ENCODE data around the gene PLK3. TPM values are rescaled to one million over a fixed set of nuclear protein-coding genes. Genes with fewer than 3 reads are reported as not detected.
"Not testable (repeated sequence)": the region's sequence is repeated elsewhere in the genome, so short reads cannot be mapped to it uniquely, and the experiment has no call there.

The PLK3 gene
- total RNA-seq, result 10 to 100 TPM; 43.1 to 48.9 TPM

DNA sequence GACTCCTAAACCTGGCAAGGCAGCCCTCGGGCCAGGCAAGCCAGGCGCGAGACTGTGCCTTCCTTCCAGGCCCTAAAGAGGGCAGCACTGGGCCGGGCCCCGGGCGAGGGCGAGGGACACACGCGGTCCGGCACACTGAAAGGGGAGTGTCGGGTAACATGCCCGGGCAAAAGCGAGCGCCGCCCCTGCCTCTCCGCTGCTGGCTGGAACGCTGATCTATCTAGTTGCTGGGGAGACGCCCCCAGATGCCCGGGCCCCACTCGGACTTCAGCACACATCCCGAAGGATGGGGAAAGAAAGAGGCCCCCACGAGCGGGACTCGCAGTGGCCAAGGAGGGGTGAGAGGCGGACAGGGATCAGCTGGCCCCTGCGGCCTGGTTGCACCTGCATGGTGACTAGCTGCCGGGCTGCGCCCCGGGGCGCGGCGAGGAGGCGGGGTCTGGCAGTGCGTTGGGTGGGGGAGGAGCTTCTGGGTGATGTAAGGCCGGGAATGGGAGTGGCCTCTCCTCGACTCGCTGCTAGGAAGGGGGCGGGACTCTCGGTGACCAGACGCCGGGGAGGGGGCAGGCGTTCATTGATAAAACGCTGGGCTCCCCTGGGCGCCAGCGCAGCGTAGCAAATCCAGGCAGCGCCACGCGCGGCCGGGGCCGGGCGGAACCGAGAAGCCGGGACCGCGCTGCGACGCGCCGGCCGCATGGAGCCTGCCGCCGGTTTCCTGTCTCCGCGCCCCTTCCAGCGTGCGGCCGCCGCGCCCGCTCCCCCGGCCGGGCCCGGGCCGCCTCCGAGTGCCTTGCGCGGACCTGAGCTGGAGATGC is at the start of gene PLK3:
PLK3 (plus strand) TSS at position 608 of the 815 bp plus-strand sequence; CDS start at position 695, 87 bp downstream.
- no peaks in the 10 kb centered on the region for H3K9me3 Mint-ChIP-seq (ENCODE audit: low read depth)
- peaks cover 24% of the 10 kb centered on the region for H3K36me3 Mint-ChIP-seq
- H3K27ac Mint-ChIP-seq, result peak within 1 kb of the TSS; percentile 100
- ATAC-seq, result peak; percentile 81
- CTCF ChIA-PET, result interaction anchor here (0.6 to 5.2 kb wide), 22 partner anchors 9 to 691 kb away, joined by 3 to 62 read pairs (median 5); partner anchors contain the start of genes BTBD19, EIF2B3, HECTD3 and MUTYH
- peak within 1 kb of the TSS; percentile 78 for H3K4me3 Mint-ChIP-seq
- no peaks in the 10 kb centered on the region for H3K27me3 Mint-ChIP-seq
- DNase-seq, result peak; percentile 99
- H3K4me1 Mint-ChIP-seq, result peaks cover 29% of the 10 kb centered on the region

DNA sequence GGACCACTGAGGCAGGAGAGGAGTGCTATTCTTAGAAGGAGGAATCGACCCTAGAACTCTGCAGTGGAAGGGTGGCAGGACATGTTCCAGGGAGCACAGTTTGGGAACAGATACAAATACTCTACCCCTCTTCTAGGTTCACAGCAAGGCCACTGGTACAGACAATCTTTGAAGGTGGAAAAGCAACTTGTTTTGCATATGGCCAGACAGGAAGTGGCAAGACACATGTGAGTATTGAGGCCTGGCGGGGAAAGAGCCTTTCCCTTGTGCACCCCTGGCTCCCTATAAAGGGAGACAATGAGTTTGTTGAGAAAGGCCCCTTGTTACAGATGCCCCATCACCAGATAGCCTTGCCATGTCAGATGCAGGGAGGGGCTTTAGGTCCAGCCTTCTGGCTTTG is 42.8 kb upstream of the PLK3 start:
- DNase-seq (no peak), ATAC-seq (no peak)
- Mint-ChIP-seq H3K4me3 (no peak overlapping the region), H3K27me3 (no peaks in the 10 kb centered on the region), H3K4me1 (peaks cover 15% of the 10 kb centered on the region), H3K36me3 (peaks cover 75% of the 10 kb centered on the region), H3K9me3 (ENCODE audit: low read depth) (no peaks in the 10 kb centered on the region), H3K27ac (peak overlapping the region; percentile 63)
- CTCF ChIA-PET, result no interaction called here

DNA sequence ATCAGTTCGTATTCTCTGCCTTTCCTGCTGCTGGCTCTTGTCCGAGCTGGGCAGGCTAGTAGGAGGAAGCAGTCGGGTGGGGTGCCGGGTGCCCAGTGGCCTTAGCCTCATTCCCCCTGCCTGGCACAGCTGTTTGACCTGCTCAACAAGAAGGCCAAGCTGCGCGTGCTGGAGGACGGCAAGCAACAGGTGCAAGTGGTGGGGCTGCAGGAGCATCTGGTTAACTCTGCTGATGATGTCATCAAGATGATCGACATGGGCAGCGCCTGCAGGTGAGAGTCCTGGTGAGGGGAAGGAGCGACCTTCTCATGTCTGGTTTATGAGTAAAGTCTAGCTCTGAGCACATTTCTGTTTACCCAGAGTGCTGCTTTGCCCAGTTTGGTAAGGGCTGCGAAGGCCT is 41.1 kb upstream of the PLK3 start:
- no peak overlapping the region for H3K27ac Mint-ChIP-seq
- peaks cover 77% of the 10 kb centered on the region for H3K36me3 Mint-ChIP-seq
- H3K4me1 Mint-ChIP-seq, result peaks cover 15% of the 10 kb centered on the region
- no peaks in the 10 kb centered on the region for H3K9me3 Mint-ChIP-seq (ENCODE audit: low read depth)
- H3K4me3 Mint-ChIP-seq, result no peak overlapping the region
- DNase-seq, result no peak
- CTCF ChIA-PET, result interaction anchor here (1.0 to 1.5 kb wide), 3 partner anchors 12 to 28 kb away, joined by 3 to 4 read pairs (median 3); partner anchors contain the start of gene RNU5D-1
- no peaks in the 10 kb centered on the region for H3K27me3 Mint-ChIP-seq
- ATAC-seq, result no peak

DNA sequence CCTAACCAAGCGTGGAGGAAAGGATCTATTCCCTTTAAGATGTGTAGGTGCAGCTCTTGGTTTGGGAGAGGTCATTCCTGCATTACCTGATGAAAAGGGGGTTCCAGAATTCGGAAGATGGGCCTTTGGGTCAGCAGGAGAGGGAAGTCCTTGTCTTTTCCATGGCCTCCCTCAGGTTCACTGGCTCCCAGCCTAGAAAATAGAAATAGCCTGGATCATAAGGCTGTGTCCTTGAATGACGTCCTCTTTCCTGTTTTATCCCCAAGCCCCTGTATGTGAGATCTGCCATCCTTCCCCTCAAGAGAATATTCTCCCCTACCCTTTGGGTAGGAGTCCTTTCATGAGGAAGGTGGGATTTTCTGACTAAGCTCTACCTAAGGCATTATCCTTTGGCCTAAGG is 39.3 kb upstream of the PLK3 start:
- Mint-ChIP-seq H3K27ac (no peak overlapping the region), H3K4me3 (no peak overlapping the region), H3K9me3 (ENCODE audit: low read depth) (no peaks in the 10 kb centered on the region), H3K4me1 (peaks cover 12% of the 10 kb centered on the region), H3K27me3 (no peaks in the 10 kb centered on the region), H3K36me3 (peaks cover 66% of the 10 kb centered on the region)
- ATAC-seq (no peak), DNase-seq (no peak)
- CTCF ChIA-PET, result no interaction called here

DNA sequence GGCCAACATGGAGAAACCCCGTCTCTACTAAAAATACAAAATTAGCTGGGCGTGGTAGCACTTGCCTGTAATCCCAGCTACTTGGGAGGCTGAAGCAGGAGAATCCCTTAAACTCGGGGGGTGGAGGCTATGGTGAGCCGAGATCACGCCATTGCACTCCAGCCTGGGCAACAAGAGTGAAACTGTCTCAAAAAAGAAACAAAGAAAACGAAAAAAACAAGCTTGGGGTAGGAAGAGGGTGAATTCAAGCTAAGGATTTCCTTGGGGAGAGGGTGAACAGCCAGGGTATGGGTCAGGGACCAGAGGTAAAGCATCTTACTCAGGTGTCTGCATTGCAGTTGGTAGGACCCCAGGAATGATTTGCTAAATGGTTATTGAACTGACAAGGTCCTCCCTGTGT is 33.8 kb upstream of the PLK3 start:
- CTCF ChIA-PET, result interaction anchor here (1.4 kb wide), 1 partner anchor 34 kb away, joined by 3 read pairs; the partner anchor contains the start of gene PLK3
- not testable (repeated sequence) for H3K4me1 Mint-ChIP-seq; H3K27me3 Mint-ChIP-seq; ATAC-seq; H3K27ac Mint-ChIP-seq; DNase-seq; H3K9me3 Mint-ChIP-seq (ENCODE audit: low read depth); H3K4me3 Mint-ChIP-seq
- H3K36me3 Mint-ChIP-seq, result peaks cover 40% of the 10 kb centered on the region

DNA sequence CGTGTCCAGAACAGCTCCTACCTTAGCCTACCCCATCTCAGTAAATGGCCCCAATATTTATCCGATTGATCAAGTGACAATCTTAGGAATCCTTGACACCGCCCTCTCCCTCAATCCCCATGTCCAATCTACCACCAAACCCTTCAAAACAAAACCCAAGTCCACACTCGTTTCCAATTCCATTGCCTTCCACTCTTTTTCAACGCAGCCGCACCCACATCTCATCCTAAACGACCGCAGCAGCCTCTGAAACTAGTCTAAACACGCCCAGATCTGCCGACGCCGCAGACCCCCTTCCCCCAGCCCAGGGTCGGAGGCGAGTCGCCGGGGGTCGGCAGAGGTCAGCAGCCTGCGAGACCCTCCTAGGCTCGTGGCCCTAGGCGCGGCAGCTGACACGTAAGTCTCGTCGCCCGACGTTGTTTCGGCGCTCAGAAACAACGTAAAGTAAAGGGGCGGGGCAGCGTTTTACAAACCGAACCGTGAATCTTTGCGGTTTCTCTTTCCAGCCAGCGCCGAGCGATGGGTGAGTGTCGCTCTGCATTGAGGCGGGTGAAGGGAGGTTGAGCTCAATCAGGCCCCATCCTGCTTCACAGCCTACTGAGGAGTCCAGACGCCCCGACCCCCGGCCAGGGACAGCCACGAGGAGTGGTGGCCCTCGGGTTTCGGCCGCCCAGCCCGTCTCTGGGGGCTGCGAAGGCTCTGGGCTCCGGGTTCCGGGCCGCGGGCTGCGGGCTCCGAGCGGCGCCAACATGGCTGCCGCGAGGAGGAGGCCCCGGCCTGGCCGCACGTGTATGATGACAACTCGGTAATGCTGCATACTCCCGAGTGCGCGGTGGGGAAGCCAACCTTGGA is 24.9 kb upstream of the PLK3 start, which contains the start of gene RPS8:
RPS8 (plus strand) TSS at position 463 of the 852 bp plus-strand sequence; CDS start at position 520, 57 bp downstream.
- peak; percentile 81 for ATAC-seq
- Mint-ChIP-seq H3K36me3 (peaks cover 46% of the 10 kb centered on the region), H3K4me3 (peak within 1 kb of the TSS; percentile 93), H3K4me1 (peaks cover 37% of the 10 kb centered on the region), H3K27me3 (no peaks in the 10 kb centered on the region), H3K27ac (peak within 1 kb of the TSS; percentile 93), H3K9me3 (ENCODE audit: low read depth) (no peaks in the 10 kb centered on the region)
- CTCF ChIA-PET, result interaction anchor here (0.8 to 3.3 kb wide), 11 partner anchors 10 to 528 kb away, joined by 3 to 35 read pairs (median 4); partner anchors contain the start of genes BEST4, HECTD3, KIF2C and PLK3
- DNase-seq, result peak; percentile 95

DNA sequence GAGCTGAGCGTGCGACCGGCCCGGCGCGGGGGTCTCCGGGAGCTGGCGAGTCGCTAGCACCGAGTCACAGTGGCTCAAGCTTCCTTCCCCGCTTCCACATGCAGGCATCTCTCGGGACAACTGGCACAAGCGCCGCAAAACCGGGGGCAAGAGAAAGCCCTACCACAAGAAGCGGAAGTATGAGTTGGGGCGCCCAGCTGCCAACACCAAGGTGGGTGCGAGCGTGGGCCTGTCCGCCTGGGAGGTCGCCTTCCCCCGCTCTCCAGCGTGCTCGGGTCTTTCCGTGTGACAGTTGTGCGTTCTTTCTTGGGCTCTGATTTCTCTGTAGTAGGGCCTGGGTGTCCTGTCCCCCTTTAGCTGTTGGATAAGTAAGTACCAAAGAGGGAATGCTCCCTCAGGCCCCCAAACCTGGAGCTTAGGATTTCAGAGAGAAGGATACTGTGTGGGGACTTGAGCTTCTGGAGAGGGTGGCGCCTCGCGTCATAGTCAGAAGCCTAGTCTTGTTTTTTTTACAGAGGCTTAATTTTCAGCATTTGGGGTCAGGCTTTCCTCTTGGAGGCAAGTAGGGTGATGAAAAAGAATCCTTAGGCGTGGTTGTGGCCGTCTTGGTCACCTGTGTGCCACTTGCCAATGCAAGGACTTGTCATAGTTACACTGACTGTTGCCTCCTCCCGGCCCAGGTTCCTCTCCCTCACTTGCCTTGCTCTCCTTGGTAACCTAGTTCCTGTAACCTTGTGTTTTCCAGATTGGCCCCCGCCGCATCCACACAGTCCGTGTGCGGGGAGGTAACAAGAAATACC is 24.0 kb upstream of the PLK3 start:
- ATAC-seq (peak; percentile 38), DNase-seq (peak; percentile 67)
- Mint-ChIP-seq H3K27ac (peak overlapping the region; percentile 93), H3K36me3 (peaks cover 55% of the 10 kb centered on the region), H3K27me3 (no peaks in the 10 kb centered on the region), H3K9me3 (ENCODE audit: low read depth) (no peaks in the 10 kb centered on the region), H3K4me3 (peak overlapping the region; percentile 93), H3K4me1 (peaks cover 41% of the 10 kb centered on the region)
- CTCF ChIA-PET, result interaction anchor here (0.8 to 3.3 kb wide), 11 partner anchors 9 to 527 kb away, joined by 3 to 35 read pairs (median 4); partner anchors contain the start of genes BEST4, HECTD3, KIF2C and PLK3

DNA sequence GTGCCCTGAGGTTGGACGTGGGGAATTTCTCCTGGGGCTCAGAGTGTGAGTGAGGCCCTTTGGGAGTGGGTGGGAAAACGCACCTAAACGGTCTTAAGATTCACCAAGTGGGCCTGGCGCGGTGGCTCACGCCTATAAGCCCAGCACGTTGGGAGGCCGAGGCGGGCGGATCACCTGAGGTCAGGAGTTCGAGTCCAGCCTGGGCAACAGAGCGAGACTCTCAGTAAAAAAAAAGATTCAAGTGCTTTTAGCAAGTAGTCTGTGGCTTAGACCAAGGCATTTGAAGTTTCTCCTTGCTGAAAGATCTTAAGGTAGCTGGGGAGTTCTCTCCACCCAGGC is 23.5 kb upstream of the PLK3 start:
- no peak for ATAC-seq
- Mint-ChIP-seq H3K27me3 (no peaks in the 10 kb centered on the region), H3K9me3 (ENCODE audit: low read depth) (no peaks in the 10 kb centered on the region), H3K4me3 (peak overlapping the region; percentile 93), H3K27ac (peak overlapping the region; percentile 93), H3K4me1 (peaks cover 45% of the 10 kb centered on the region), H3K36me3 (peaks cover 60% of the 10 kb centered on the region)
- CTCF ChIA-PET, result interaction anchor here (1.3 to 3.3 kb wide), 6 partner anchors 9 to 234 kb away, joined by 3 to 35 read pairs (median 6); partner anchors contain the start of genes BEST4, HECTD3, PLK3 and RNU5D-1
- no peak for DNase-seq

DNA sequence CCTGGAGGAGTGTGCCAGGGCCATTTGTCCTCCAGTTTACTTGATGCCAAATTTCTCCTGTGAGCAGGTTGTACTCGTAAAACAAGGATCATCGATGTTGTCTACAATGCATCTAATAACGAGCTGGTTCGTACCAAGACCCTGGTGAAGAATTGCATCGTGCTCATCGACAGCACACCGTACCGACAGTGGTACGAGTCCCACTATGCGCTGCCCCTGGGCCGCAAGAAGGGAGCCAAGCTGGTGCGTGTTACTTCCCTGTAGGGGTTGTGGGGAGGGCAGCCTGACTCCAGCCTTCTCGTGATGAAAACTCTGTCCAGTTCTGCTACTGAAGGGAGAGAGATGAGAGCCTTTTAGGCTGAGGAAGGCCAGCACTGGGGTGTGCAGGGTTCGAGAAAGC is 22.6 kb upstream of the PLK3 start:
- H3K4me1 Mint-ChIP-seq, result peaks cover 46% of the 10 kb centered on the region
- H3K36me3 Mint-ChIP-seq, result peaks cover 65% of the 10 kb centered on the region
- DNase-seq (no peak), ATAC-seq (no peak)
- no peaks in the 10 kb centered on the region for H3K27me3 Mint-ChIP-seq
- peak overlapping the region; percentile 93 for H3K27ac Mint-ChIP-seq
- H3K9me3 Mint-ChIP-seq (ENCODE audit: low read depth), result no peaks in the 10 kb centered on the region
- H3K4me3 Mint-ChIP-seq, result peak overlapping the region; percentile 93
- CTCF ChIA-PET, result interaction anchor here (0.7 to 1.3 kb wide), 5 partner anchors 9 to 57 kb away, joined by 3 to 4 read pairs (median 3); partner anchors contain the start of gene PLK3

DNA sequence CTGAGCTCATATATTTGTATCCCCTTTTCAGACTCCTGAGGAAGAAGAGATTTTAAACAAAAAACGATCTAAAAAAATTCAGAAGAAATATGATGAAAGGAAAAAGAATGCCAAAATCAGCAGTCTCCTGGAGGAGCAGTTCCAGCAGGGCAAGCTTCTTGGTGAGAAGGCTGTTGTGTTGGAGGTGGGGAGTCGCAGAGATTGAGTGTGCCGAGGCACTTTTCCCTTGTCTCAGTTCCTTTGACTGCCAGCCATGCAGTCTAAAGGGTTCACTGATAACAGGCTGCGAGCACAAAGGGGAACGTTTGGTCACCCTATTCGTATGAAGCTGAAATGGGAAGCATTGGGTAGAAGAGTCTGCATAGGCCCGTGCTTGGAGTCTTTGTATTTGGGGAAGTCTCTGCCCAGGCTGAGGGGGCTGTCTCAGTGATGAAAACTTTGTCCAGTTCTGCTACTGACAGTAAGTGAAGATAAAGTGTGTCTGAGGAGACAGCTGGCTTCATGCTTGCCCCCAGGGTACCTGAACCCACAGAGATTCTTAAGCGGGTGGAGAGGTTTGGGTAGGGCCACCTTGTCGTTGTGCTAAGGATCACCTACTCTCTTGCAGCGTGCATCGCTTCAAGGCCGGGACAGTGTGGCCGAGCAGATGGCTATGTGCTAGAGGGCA is 22.1 kb upstream of the PLK3 start:
- peak overlapping the region; percentile 93 for H3K4me3 Mint-ChIP-seq
- peak overlapping the region; percentile 93 for H3K27ac Mint-ChIP-seq
- no peak for DNase-seq
- ATAC-seq, result no peak
- peaks cover 48% of the 10 kb centered on the region for H3K4me1 Mint-ChIP-seq
- no peaks in the 10 kb centered on the region for H3K27me3 Mint-ChIP-seq
- CTCF ChIA-PET, result interaction anchor here (0.7 to 1.3 kb wide), 5 partner anchors 9 to 57 kb away, joined by 3 to 4 read pairs (median 3); partner anchors contain the start of gene PLK3
- H3K36me3 Mint-ChIP-seq, result peaks cover 67% of the 10 kb centered on the region
- no peaks in the 10 kb centered on the region for H3K9me3 Mint-ChIP-seq (ENCODE audit: low read depth)

DNA sequence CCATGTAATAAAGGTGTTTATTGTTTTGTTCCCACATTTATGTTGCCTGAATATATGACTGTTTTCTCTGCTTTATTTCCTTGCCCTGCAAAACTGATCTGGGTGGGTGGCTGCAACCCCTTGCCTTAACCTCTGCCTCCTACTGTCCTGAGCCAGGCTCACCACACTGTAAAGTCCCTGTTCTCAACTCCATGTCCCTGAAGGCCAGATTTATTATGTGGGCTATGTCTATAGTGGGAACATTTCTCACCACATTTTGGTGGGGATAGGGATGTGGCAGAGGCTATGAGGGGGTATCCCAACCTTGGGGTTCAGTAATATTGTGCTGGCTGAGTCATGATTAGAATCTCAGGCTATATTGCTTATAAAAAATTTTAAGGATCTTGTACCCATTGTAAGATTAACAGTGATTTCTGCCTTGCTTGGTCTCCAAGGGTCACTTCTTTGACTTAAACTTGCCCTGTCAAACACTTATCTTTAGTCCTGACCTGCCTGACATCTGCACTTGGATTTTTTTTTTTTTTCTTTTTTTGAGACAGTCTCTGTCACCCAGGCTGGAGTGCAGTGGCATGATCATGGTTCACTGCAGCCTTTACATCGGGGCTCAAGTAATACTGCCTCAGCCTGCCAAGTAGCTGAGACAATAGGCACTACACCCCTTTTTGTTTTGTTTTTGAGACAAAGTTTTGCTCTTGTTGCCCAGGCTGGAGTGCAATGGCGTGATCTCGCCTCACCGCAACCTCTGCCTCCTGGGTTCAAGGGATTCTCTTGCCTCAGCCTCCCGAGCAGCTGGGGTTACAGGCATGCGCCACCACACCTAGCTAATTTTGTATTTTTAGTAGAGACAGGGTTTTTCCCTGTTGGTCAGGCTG is 21.2 kb upstream of the PLK3 start:
- CTCF ChIA-PET, result interaction anchor here (1.2 kb wide), 1 partner anchor 8 kb away, joined by 3 read pairs; no protein-coding TSS in a partner anchor
- H3K36me3 Mint-ChIP-seq, result peaks cover 67% of the 10 kb centered on the region
- DNase-seq, result no peak
- peak overlapping the region; percentile 14 for H3K4me3 Mint-ChIP-seq
- H3K9me3 Mint-ChIP-seq (ENCODE audit: low read depth), result no peaks in the 10 kb centered on the region
- H3K27ac Mint-ChIP-seq, result peak overlapping the region; percentile 66
- no peaks in the 10 kb centered on the region for H3K27me3 Mint-ChIP-seq
- H3K4me1 Mint-ChIP-seq, result peaks cover 54% of the 10 kb centered on the region
- ATAC-seq, result no peak
